ENCODE data around the gene SYT7.
"Not testable (repeated sequence)": the region's sequence is repeated elsewhere in the genome, so short reads cannot be mapped to it uniquely, and the experiment has no call there.

Gene SYT7, protein sequence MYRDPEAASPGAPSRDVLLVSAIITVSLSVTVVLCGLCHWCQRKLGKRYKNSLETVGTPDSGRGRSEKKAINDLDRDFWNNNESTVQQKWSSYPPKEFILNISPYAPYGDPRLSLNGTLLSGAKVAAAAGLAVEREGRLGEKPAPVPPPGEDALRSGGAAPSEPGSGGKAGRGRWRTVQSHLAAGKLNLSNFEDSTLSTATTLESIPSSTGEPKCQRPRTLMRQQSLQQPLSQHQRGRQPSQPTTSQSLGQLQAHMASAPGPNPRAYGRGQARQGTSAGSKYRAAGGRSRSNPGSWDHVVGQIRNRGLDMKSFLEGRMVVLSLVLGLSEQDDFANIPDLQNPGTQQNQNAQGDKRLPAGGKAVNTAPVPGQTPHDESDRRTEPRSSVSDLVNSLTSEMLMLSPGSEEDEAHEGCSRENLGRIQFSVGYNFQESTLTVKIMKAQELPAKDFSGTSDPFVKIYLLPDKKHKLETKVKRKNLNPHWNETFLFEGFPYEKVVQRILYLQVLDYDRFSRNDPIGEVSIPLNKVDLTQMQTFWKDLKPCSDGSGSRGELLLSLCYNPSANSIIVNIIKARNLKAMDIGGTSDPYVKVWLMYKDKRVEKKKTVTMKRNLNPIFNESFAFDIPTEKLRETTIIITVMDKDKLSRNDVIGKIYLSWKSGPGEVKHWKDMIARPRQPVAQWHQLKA

DNA sequence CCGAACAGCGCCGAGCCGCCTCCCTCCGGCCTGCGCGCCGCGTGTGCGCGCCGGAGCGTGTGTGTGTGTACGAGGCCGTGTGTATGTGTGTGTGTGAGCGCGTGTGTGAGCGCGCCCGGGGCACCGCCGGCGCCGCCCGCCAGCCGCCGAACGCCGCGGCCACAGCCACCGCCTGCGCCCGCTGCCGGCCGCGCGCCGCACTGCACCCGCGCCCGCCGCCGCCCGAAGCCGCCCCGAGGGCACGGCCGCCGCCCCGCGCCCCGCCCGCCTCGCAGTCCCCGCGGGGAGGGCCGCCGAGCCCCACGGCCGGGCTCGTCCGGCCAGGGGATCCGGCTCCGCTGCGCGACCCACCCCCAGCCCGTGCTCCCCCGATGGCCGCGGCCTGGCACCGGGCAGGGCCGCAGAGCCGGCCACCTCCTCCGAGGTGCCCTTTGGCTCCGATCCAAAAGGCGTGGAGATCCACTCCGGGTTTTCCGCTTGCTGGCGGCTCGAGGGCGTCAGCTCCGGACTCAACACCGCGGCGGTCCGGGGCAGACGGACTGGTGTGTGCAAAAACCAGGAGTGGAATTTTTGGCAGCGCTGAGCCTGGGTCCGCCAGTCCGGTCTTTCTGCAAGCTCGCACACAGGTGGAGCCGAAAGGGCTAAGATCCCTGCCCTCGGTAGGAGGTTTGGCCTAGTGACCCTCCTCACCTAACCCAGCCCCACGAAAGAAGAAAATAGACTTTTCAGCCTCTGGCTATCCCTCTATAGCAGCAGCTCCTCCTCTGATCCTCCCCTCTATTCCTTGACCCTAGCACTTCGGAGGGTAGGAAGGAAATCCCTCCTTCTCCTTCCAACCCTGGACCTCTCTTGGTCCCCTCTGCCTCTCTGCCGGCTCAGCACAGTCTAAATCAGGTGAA is at the start of gene SYT7:
Gene SYT7, minus strand, starts transcription at position 47 of the 899 bp plus-strand sequence. CDS start 256 bp downstream, outside the sequence.
- DNase-seq, result peak; percentile 23

DNA sequence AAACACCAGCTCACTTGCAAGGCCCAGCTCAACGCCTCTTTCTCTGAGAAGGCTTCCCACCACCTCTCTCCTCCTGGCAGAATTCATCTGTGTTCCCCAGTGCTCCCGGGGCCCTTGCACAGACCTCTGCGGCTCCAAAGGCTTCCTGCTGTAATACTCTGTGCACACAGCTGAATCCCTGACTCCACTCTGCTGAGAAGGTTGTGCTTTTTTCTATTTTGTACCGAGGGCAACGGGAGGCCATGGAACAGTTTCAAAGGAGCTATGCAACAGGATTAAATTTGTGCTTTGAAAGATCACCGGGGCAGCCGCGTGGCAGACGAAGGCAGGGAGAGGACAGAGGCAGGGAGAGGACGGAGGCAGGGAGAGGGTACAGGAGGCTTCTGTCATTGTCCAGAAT is 49.2 kb upstream of the SYT7 start:
- no peak for DNase-seq

DNA sequence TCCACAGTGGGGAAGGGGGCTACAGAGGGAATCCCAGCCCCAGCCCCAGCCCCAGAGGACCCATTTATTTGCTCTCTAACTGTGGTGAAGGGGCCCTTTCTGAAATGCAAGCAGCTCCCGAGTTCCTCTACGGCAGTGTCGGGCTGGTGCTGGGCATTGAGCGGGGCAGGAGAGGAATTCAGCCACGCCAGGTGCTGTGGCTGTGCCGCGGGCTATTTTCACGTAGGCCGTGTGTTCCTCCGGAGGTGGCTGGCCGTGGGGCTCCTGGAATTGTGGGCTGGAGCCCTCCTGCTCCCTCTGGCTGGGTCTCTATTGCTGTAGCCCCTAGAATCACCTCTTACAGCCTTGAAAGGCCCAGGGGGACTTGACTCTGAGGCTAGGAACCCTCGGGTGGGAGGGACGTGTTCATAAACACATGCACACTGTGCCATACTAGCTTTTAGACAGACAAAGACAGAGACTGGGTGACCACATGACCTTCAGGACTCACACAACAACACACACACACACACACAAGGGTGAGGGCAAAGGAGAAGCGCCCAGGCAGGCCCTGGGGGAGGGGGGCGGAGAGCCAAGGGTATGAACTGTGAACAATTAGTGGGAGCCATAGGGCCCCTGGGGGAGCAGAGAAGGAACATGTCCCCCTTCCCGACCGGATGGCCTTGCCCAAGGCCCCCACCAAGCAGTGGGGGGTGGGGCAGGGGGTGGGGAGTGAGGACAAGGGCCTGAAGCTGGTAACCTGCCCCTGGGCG is 48.4 kb upstream of the SYT7 start:
- no peak for DNase-seq

DNA sequence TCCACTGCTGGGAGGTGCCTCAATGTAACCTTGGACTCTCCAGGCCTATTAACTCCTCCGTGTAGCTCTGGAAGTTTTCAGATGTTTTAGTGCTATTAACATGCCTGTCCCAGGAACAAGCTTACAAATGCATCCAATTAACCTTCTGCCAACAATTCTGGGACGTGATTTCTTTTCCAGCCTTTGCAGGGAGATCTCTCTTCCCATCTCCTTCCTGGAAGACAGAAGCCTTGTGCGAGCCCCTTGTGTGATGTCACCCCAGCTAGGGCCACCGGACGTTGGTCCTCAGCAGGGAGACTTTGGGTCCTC is 47.7 kb upstream of the SYT7 start:
- DNase-seq, result no peak

DNA sequence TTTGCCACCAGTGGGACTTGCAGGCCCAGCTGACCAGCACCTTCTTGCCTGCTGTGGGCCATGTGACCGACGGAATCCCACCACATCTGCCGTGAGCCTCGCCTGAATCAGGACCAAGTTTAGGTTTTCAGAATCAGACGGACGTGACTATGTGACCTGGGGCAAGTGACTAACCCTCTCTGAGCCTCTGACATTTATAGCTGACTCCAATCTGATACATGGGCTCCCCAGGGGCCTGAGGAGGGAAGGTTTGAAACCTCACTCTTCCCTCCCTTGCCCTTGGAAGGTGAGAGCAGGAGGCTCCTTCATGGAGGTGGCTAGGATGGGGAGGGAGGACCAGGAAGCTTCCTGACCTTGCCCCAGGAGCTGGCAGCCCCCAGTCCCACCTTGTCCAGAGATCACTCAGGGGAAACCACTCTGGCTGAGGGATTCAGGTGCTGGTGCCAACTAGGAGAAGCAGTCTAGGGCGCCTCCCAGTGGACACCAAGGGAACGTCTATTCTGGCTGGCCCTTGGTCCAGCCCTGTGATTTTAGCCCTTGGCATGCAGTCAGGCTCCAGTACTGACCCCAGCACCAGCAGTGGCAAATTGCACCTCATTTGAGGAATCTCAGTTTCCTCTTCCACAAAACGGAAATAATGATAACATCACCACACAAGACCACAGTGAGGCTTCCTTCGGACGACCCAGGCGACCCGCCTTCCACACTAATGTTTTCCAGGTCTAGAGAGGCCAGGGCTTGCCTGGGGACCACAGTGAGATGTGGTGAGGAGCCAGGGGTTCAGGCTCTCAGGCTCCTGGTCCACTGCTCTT is 47.2 kb upstream of the SYT7 start:
- DNase-seq, result no peak

DNA sequence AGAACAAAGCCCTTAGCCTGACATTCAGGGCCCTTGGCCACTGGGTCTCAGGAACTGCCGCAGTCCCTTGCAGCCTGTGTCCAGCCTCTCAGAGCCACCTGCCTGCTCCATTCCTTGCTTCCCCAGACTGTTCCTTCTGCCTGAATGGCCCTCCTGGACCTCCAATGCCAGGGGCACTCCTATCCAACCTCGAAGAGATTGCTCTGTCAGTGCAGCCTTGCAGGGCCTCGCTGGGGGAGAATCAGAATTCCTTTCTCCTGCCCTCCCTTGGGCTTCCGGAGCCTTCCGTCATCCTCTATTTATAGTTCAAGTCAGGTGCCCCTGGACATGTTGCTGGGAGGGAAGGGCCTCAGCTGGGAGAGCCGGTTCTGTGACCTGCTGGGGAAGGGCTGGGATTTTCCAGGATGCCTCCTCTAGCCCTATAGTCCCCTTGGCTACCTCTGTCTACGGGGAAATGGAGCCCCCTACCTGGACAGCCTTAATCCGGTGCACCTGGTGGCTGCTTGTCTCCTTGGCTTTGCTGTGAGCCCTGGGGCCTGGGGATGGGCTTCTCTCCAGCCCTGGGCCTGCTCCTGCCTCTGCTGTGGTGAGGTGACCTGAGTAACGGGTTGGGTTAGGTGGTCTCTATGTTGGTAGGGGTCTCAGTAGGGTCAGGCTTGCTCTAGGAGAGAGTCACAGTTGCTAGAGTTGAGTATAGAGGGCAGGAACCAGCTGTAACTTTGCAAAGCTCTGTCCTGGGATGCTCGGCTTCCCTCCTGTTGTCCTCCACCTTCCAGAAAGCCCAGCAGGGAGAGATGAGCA is 45.9 kb upstream of the SYT7 start:
- DNase-seq, result no peak

DNA sequence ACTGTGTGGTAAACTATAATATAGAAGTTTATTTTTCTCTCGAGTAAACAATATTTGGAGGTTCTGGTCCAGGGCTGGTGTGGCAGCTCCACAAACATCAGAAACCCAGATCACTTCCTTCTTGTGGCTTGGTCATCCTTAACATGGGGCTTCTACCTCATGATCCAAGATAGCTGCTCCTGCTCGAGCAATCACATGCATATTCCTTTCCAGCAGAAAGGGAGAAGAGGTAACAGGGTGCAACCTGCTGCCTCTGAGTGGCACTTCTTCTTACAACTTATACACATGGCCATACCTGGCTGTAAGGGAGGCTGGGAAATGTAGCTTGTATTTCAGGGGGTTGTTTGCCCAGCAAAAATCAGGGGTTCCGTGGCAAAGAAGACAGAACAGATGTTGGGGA is 44.6 kb upstream of the SYT7 start:
- DNase-seq, result no peak

DNA sequence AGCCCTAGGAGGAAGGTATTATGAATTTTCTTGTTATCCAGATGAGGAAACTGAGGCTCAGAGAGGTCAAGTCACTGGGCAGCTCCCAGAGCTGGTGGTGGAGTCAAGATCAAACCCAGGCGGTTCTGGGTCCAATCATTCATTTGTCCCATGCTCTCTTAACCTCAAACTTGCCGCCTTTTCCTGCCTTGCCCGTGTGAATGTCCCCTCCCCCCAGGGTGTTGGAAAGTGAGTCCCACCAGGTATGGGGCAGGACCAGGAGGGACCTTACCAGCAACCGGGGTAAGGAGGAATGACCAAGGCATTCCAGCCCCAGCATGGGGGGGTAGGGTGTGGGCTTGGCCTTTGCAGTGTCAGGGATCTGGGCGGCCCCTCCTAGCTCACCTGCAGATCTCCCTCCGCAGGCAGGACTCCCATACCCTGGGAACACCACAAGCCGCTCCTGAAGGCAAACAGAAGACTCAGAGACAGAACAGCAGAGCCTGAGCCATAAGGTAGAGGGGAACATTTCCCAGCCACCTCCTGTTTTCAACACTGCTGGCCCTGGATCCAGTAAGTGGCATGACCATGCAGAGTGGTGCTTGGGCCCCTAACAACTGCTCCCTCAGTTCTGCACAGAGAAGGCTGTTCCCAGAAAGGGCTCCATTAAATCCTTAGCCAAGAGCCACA is 41.2 kb upstream of the SYT7 start:
- DNase-seq, result no peak

DNA sequence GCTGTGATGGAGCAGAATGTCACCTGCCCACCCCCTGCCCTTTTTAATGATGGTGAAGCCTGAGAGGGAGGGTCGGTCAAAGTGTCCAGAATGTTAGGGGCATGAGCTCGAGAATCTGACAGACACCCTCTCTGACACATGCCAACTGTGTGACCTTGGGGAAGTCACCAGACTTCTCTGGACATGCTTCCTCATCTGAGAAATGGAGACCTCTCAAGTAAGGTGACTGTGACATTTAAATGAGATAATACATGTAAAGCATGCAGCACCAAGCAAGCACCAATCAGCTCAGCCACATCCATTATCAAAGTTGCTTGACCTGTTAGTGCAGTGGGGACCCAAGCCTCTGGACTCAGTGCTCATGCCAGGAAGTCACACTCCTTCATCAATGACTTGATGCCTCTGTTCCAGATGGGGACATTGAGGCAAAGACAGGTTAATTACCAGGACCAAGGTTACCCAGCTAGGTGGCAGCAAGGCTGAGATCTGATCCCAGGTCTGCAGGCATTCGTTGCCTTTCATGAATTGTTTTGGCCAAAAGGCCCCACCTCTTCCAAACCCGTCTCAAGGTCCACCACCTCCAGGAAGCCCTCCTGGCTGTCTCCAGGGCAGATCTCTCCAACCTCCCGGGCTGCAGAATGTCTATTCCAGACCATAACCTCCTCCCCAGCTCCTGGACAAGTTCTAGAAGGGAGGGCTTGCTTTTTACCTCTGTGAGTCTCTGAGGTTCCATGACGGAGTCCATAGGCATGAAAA is 38.8 kb upstream of the SYT7 start:
- no peak for DNase-seq

DNA sequence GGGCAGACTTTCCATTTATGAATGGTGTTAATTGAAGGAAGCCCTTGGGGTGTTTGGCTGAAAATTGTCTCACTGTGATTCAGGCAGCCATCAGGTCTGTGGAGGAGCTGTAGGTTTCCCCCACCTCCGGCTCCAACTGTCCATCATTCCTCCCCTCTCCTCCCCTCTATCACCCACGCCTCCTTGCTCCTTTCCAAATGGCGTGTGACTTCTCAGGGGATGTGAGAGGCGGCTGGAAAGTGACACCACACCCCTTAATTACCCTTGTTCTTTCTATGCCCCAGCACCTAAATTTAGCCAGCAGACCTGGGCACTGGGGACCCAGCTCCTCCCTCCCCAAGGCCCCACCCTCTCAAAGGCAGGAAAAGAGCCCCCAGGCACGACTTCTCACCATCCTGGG is 38.1 kb upstream of the SYT7 start:
- DNase-seq, result no peak

DNA sequence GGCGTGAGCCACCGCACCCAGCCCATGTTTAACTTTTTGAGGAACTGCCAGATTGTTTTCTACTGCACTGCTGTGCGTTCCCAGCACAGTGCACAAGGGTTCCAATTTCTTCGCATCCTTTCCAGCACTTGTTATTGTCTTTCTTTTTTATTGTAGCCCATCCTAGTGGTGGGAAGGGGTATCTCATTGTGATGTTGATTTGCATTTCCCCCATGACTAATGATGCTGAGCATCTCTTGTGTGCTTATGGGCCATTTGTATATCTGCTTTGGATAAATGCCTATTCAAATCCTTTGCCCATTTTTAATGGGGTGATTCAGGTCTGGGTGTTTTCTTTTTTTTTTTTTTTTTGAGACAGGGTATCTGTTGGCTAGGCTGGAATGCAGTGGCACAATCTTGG is 36.6 kb upstream of the SYT7 start:
- no peak for DNase-seq

DNA sequence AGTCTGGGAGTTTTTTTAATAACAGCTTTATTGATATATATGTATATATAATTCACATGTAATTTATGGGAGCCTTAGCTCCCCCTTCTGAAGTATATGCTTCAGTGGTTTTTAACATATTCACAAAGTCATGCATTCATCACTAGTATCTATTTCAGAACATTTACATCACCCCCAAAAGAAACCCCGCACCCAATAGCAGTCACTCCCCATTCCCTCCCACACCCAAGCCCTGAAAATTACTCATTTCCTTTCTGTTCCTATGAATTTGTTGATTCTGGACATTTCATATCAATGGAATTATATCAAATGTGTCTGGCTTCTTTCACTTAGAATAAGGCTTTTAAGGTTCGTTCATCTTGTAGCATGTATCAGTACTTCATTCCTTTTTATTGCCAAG is 35.6 kb upstream of the SYT7 start:
- DNase-seq, result no peak

DNA sequence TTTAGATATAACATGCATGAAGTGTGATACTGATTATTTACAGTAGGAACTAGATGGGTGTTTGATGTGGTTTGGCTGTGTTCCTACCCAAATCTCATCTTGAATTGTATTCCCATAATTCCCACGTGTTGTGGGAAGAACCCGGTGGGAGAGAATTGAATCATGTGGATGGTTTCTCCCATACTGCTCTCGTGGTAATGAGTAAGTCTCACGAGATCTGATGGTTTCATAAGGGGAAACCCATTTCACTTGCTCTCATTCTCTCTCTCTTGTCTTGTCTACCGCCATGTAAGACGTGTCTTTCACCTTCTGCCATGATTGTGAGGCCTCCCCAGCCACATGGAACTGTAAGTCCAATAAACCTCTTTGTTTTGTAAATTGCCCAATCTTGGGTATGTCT is 33.9 kb upstream of the SYT7 start:
- not testable (repeated sequence) for DNase-seq

DNA sequence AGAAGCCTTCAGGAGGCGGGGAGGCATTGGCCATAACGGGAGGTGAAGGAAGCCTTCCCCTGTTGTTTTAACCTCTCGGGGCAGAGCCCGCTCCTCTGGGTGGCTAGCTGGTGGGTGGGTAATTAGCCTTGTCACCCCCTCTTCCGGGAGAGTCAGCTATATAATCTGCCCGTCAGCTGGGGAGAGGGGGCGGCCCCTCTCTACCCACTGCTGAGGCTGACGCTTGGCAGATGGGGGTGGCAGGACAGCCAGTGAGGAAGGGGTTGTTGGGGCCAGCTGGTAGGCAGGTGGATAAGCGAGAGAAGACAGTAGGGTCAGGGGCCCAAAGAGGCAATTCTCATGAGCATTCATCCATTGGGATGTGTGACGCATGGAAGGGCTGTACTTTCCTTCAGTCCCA is 33.0 kb upstream of the SYT7 start:
- DNase-seq, result no peak

DNA sequence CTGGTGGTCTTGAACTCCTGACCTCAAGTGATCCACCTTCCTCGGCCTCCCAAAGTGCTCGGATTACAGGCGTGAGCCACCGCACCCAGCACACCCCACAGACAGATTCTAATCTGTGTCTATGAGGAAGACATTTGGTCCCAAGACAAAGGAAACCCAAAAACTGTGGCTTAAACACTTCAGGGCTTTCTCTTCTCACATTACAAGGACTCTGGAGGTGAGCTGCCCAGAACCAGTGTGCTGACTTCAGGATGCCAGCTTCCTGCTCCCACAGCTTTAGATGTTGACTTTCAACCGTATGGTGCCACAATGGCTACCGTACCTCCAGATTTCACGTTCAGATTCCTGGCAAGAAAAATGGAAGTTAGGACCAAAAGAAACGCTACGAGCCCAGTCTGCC is 32.2 kb upstream of the SYT7 start:
- no peak for DNase-seq

DNA sequence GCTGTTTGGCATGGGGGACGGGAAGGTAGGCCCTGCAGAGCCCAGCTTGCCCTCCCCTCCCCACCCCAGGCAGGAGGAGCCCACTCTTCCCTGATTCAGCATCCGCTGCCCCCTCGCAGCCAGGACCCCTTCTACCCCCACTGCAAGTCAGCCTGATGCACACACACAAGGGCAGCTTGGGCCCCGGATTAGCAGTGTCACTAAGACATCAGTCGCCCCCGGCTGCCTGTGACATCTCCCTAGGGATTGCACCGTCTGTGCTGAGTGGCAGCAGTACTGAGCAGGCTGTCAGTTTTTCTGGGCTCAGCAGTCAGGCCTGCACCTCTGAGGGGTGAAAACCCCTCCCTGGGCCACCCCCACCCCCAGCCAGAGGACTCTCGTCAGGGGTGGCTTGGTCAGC is 30.4 kb upstream of the SYT7 start:
- DNase-seq, result no peak

DNA sequence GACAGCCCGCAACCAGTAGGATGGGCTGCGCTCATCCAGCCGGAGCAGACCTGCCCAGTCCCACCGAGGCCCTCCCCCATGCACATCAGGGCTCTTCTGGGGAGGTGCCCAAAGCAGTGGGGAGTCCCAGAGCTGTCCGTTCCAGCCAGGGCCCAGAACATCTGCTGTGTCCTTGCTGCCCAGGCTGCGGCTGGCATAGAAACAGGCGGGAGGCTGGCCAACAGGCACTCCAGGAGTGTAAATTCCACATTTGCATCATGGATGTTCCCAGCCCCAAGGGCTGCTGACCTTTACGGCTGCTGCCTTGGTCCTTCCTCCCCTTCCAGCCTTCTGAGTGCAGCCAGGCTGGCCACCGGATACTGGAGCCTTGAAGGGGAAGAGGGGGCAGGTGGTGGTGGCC is 30.0 kb upstream of the SYT7 start:
- no peak for DNase-seq

DNA sequence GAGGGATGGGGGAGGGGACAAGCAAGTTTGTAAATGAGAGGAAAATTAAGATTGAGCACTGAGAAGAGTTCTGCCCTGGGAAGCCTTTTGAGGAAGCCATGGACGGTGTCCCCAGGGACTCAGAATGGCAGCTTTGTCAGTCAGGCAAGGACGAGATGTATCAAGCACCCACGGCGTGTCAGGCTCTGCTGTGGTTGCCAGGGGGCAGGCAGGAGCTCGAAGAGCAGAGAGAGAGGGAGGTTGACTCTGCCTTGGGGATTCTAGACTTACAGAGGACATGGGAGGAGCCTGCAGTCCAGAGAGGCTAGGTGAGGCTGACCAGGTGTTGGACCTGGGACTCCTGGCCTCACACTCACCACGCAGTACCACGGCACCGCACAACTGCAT is 29.1 kb upstream of the SYT7 start:
- DNase-seq, result no peak

DNA sequence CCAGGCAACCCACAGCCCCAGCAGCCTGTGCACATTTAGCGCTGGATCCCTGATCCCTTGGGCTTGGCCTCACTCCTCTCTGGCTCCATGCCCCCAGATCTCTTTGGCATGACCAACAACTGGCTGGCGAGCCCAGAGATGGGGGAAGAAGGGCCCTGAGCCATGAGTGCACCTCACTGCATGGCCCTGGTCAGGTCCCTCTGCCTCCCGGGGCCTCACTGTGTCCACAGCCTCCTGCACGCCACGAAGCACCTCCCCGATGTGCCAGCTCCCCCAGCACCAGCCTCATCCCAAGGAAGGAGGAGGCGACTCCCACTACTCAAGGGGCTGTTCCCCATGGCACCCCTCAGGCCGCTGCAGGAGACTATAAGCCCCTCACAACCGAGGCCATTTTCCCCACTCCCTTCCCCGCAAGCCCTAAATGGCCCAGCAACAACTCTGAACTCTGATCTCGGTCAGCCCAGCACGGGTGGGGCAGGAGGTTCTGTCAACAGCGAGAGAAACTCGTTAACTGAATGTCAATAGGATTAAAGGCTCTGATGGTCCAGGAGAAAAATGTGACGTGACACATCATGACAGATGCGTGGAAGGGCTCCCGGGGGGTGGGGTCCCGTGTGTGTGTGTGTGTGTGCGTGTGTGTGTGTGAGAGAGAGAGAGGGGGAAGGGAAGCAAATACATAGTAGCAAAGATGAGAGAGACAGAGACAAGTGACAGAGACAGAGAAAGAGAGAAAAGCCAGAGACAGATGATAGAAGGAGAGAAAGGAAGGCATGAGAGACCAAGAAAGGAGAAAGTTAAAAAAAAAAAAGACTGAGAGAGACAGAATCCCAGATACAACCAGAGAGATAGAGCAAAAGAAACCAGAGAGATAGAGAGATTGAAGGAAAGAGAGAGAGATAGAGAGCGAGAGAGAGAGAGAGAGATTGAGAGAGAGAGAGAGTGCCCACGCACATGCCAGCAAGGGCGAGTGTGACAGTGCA is 28.4 kb upstream of the SYT7 start:
- DNase-seq, result no peak
